CD4-positive, CD25-positive, alpha-beta regulatory T cell (primary cell): Measurements from ENCODE around the gene GDAP2. TPM values are rescaled to one million over a fixed set of nuclear protein-coding genes. Genes with fewer than 3 reads are reported as not detected.

Source experiments
- ATAC-seq, 2 donors: fragments of 150-1000 bp; cut with Tn5 transposase; one replicate each; pipeline ENCODE4 v1.10.0; 2021; ENCODE audit warnings: low read depth in 2 of 2, moderate number of reproducible peaks in 2 of 2, moderate library complexity in 1 of 2
- DNase-seq, 3 donors: peaks; one replicate each; pipeline versions ENCODE4 v3.0.0 to v3.0.0-alpha.2; 2012 to 2022; ENCODE audit warnings: mixed read lengths in 1 of 3
- H3K27ac ChIP-seq: one replicate; pipeline ENCODE4 v1.7.0; 2013; ENCODE audit warnings: mild to moderate bottlenecking, low read length; ENCODE audit not compliant: insufficient read depth, poor library complexity, severe bottlenecking
- H3K27me3 ChIP-seq: one replicate; pipeline ENCODE4 v1.7.0; 2013; ENCODE audit warnings: low read length; ENCODE audit not compliant: control insufficient read depth, insufficient read depth
- H3K36me3 ChIP-seq: one replicate; pipeline ENCODE4 v1.7.0; 2013; ENCODE audit warnings: mild to moderate bottlenecking, low read length, moderate library complexity; ENCODE audit not compliant: control insufficient read depth, insufficient read depth
- H3K4me1 ChIP-seq: 2 replicates; pipeline ENCODE4 v1.7.0; 2013; ENCODE audit warnings: mild to moderate bottlenecking, low read length; ENCODE audit not compliant: insufficient read depth, control insufficient read depth, poor library complexity, severe bottlenecking
- H3K4me3 ChIP-seq: one replicate; pipeline ENCODE4 v1.7.0; 2013; ENCODE audit warnings: low read depth, mild to moderate bottlenecking, low read length, moderate library complexity
- H3K9me3 ChIP-seq, 2 experiments: 1 replicate in 1 of 2; 2 replicates in 1 of 2; pipeline ENCODE4 v1.7.0; 2013; ENCODE audit warnings: low read length in 2 of 2, mild to moderate bottlenecking in 1 of 2, moderate library complexity in 1 of 2; ENCODE audit not compliant: control insufficient read depth in 2 of 2
- H3K27ac Mint-ChIP-seq, 3 donors: one replicate each; pipeline ENCODE4 v1.8.0; 2020 to 2022; ENCODE audit warnings: mild to moderate bottlenecking in 3 of 3, mixed read lengths in 3 of 3, moderate library complexity in 2 of 3
- H3K27me3 Mint-ChIP-seq: one replicate; pipeline ENCODE4 v1.8.0; 2022; ENCODE audit warnings: mild to moderate bottlenecking, mixed read lengths
- H3K36me3 Mint-ChIP-seq: one replicate; pipeline ENCODE4 v1.8.0; 2020; ENCODE audit warnings: mixed read lengths
- H3K4me1 Mint-ChIP-seq, 4 donors: one replicate each; pipeline ENCODE4 v1.8.0; 2020 to 2022; ENCODE audit warnings: mixed read lengths in 4 of 4, mild to moderate bottlenecking in 1 of 4
- H3K4me3 Mint-ChIP-seq, 4 donors: one replicate each; pipeline ENCODE4 v1.8.0; 2020 to 2022; ENCODE audit warnings: mild to moderate bottlenecking in 4 of 4, mixed read lengths in 4 of 4, moderate library complexity in 3 of 4
- H3K9me3 Mint-ChIP-seq, 7 donors: one replicate each; pipeline ENCODE4 v1.8.0; 2020 to 2022; ENCODE audit warnings: mixed read lengths in 7 of 7, mild to moderate bottlenecking in 3 of 7, moderate library complexity in 2 of 7
- polyA plus RNA-seq, 4 donors: library from polyadenylated mRNA; unstranded; fragments of 300-500 nt; fragmentation: Illumina TruSeq; gene quantifications; one replicate each; pipeline ENCODE4 v1.2.3, GENCODE V29; 2021
- total RNA-seq: library from RNA; stranded (reverse); gene quantifications from one replicate; pipeline ENCODE4 v1.2.3, GENCODE V29; 2022

The GDAP2 gene
- total and polyA plus RNA-seq, 5 donors from 2014 or later: 9.5 to 27.9 (median 14.3) TPM

DNA sequence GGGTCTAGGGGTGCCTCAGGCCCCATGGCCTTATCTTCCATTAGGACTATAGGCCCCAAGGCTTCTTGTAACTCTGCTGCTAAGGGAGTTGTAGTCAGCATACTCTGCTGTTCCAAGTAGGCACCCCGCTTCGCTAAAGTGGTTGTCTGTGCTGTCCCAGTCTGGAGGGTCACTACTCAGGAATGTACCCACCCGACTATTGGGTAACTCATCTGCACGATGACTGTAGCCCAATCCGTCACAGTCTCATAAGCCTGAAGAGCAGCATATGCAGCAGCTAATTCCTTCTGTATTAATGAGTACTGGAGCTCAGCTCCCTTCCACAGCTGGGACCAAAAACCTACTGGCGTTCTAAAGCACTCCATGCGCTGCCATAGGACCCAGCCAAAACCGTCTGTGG is 111.0 kb downstream of the GDAP2 start:
- no peak overlapping the region for H3K27ac Mint-ChIP-seq
- Histone ChIP-seq H3K27me3 (no peaks in the 10 kb centered on the region), H3K4me3 (no peak overlapping the region), H3K27ac (no peak overlapping the region), H3K36me3 (no peaks in the 10 kb centered on the region), H3K4me1 (no peaks in the 10 kb centered on the region), H3K9me3 (peaks cover 3 to 9% of the 10 kb centered on the region in 2 experiments)
- H3K36me3 Mint-ChIP-seq: no peaks in the 10 kb centered on the region
- H3K9me3 Mint-ChIP-seq: peaks cover 0 to 8% (median 0%) of the 10 kb centered on the region in 7 donors
- ATAC-seq (no peak), DNase-seq (no peak)
- H3K4me3 Mint-ChIP-seq: no peak overlapping the region
- H3K27me3 Mint-ChIP-seq: peaks cover 5% of the 10 kb centered on the region
- H3K4me1 Mint-ChIP-seq: no peaks in the 10 kb centered on the region

DNA sequence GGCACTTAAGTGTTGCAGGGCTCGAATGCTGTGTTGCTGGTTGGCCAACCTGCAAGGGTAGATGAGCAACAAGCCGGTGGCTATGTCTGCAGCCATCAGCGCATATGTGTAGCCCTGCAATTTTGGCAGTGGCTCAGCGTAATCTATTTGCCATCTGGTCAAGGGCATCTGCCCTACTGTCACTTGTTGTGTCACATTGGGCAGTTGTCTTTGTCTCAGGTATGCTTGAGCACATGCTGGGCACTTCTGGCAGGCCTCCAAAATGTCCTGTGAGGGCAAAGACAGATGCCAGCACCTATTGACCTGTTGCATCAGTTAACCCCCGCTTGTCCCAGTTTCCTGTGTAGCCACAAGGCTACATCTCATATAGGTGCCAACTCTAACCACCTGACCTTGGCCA is 111.8 kb downstream of the GDAP2 start:
- peaks cover 5% of the 10 kb centered on the region for H3K27me3 Mint-ChIP-seq
- Histone ChIP-seq H3K36me3 (no peaks in the 10 kb centered on the region), H3K27me3 (no peaks in the 10 kb centered on the region), H3K4me1 (no peaks in the 10 kb centered on the region), H3K27ac (no peak overlapping the region), H3K4me3 (no peak overlapping the region), H3K9me3 (peaks cover 3 to 9% of the 10 kb centered on the region in 2 experiments)
- peaks cover 0 to 8% (median 0%) of the 10 kb centered on the region in 7 donors for H3K9me3 Mint-ChIP-seq
- ATAC-seq (no peak), DNase-seq (no peak)
- H3K27ac Mint-ChIP-seq: no peak overlapping the region
- H3K4me3 Mint-ChIP-seq: no peak overlapping the region
- H3K36me3 Mint-ChIP-seq: no peaks in the 10 kb centered on the region
- no peaks in the 10 kb centered on the region for H3K4me1 Mint-ChIP-seq

DNA sequence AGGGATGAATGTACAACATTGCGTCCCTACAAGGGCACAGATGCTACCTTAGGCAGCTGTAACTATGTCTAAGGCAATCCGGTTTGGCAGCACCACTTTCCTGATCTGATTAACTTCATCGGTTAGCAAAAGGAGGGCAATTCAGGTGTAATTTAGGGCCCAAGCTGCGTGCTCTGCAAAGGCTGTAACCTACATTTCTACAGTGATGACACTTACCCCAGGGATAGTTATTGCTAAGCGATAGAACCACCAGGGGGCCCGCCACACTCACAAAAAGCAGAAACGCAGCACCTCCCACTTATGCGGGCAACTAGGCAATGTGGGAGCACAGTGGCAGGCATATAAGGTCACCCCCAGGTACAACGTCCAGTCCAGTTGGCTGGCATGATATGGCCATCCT is 113.5 kb downstream of the GDAP2 start:
- no peaks in the 10 kb centered on the region for H3K4me1 ChIP-seq

DNA sequence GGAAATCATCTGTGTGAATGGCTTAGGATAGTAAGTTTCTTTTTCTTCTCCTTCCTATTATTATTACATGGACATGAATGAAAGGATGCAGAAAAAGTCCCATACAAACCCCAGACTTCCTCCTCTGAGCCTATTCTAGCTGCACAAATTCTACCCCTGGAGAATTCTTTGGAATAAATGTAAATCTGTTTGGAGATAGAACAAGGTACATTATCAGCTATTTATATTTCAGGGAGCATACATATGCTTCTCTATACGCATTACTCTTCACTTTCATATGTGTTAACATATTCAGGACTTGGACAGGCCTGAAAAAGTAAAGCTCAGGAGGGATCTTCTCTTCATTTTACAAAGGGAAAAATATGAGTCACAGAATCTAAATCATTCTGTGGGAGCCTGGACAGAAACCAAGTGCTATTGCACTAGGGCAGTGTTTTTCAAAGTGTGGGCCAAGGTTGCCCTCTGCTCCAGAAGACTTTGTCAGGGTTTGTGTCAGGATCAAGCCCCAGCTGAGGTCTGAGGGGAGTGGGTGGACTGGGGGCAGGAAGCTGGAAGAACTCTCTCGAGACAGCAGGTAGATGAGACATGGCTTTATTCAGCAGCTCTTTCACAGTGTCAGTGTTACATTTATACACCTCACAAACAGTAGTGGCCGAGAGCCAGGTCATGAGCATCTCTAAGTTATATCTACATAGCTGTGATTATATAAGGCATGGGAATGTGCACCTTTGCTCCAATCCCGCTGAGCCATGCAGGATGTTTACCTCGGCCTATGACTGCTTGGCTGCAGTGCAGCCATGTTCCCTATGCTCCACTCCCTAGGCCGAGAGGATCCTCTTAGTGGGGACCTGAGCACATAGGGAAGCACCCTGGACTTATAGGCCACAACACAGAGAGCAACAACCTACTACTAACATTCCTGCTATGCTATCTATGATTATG is 114.3 kb downstream of the GDAP2 start:
- Mint-ChIP-seq H3K4me3 (no peak overlapping the region), H3K27me3 (peaks cover 6% of the 10 kb centered on the region), H3K9me3 (peaks cover 0 to 3% (median 0%) of the 10 kb centered on the region in 7 donors), H3K4me1 (no peaks in the 10 kb centered on the region), H3K36me3 (no peaks in the 10 kb centered on the region), H3K27ac (no peak overlapping the region)
- DNase-seq: no peak
- H3K4me3 ChIP-seq: no peak overlapping the region
- no peak for ATAC-seq
- H3K4me1 ChIP-seq: no peaks in the 10 kb centered on the region
- no peak overlapping the region for H3K27ac ChIP-seq
- peaks cover 3% of the 10 kb centered on the region for H3K27me3 ChIP-seq
- H3K9me3 ChIP-seq: no peaks in the 10 kb centered on the region
- H3K36me3 ChIP-seq: no peaks in the 10 kb centered on the region

More for the DNA sequence above, 113.5 kb downstream of the GDAP2 start:
- no peak overlapping the region for H3K4me3 Mint-ChIP-seq
- peaks cover 5% of the 10 kb centered on the region for H3K27me3 Mint-ChIP-seq
- no peaks in the 10 kb centered on the region for H3K36me3 ChIP-seq
- DNase-seq (no peak), ATAC-seq (no peak)
- no peak overlapping the region for H3K4me3 ChIP-seq
- H3K27me3 ChIP-seq: no peaks in the 10 kb centered on the region
- no peaks in the 10 kb centered on the region for H3K4me1 Mint-ChIP-seq
- H3K27ac ChIP-seq: no peak overlapping the region
- H3K9me3 Mint-ChIP-seq: peaks cover 0 to 8% (median 0%) of the 10 kb centered on the region in 7 donors
- H3K27ac Mint-ChIP-seq: no peak overlapping the region
- H3K36me3 Mint-ChIP-seq: no peaks in the 10 kb centered on the region
- H3K9me3 ChIP-seq: no peaks in the 10 kb centered on the region

Other genes starting within 250 kb of the GDAP2 start
- 11.4 TPM for gene WDR3, start 118 bp upstream of the GDAP2 start, total RNA-seq
- gene WDR3, start 118 bp upstream of the GDAP2 start, polyA plus RNA-seq: 10 to 100 TPM; 15.7 to 41.9 (median 23.2) TPM